Left renal cortex interstitium (tissue), 4 donors: Measurements from ENCODE around the gene ADCY10. TPM values are rescaled to one million over a fixed set of nuclear protein-coding genes. Genes with fewer than 3 reads are reported as not detected.

Source experiments
- polyA plus RNA-seq, 4 donors: library from polyadenylated mRNA; unstranded; fragments of 120-200 nt; gene quantifications; one replicate each; pipeline ENCODE4 v1.2.1, GENCODE V29; 2013; ENCODE audit not compliant: insufficient read length in 4 of 4

The ADCY10 gene
- polyA plus RNA-seq, 4 donors: 0.19 to 1.2 (median 0.61) TPM

Other genes with a start within 250 kb of the ADCY10 start
- 100 to 1,000 TPM; 113 to 126 (median 116) TPM for gene MPZL1, start 192.2 kb downstream of the ADCY10 start, polyA plus RNA-seq
- 10 to 100 TPM; 77.0 to 89.1 (median 82.8) TPM for gene DCAF6, start 22.5 kb upstream of the ADCY10 start, polyA plus RNA-seq
- gene MPC2, start 22.9 kb upstream of the ADCY10 start, polyA plus RNA-seq: 100 to 1,000 TPM; 172 to 207 (median 191) TPM
- 10 to 100 TPM; 19.1 to 20.7 (median 20.4) TPM for gene GPR161, start 222.8 kb upstream of the ADCY10 start, polyA plus RNA-seq